HG03159 (cell line): ENCODE results near the gene ANP32A.

Experiments used
- ATAC-seq: cut with Tn5 transposase; IDR thresholded peaks from one replicate; pipeline ENCODE4 v1.9.1; 2021; ENCODE audit warnings: mild to moderate bottlenecking, moderate library complexity; ENCODE audit not compliant: unreplicated experiment

ANP32A gene

DNA sequence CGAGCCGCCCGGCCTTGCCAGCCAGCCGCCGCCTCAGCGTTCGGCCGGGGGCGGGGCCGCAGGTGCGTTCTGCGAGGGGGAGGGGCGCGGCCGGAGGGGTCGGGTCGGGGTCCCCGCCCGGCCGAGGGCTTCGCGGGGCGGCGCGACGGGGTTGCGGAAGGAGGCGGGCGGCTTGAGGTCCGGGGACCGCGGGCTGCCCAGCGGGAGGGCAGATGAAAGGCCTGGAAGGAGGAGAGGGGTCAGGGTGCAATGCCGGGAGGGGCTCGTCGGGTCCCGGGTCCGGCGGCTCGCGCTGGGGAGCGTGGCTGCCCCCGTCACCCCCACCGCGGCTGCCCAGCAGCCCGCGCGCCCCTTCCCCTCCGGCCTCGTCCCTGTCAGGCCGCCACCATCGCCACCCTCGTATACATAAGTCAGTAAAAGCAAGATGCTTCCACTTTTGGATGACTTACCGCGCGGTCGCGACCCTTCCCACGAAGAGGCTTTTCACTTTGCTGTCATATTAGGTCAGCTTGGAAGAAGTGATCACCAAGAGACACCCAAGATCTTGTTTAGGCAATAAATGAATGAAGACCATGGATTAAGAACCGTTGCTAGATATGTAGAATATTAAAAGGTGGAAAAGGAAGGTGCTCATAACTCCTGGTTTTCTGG is 620 bp upstream of the ANP32A start:
- no peak for ATAC-seq

DNA sequence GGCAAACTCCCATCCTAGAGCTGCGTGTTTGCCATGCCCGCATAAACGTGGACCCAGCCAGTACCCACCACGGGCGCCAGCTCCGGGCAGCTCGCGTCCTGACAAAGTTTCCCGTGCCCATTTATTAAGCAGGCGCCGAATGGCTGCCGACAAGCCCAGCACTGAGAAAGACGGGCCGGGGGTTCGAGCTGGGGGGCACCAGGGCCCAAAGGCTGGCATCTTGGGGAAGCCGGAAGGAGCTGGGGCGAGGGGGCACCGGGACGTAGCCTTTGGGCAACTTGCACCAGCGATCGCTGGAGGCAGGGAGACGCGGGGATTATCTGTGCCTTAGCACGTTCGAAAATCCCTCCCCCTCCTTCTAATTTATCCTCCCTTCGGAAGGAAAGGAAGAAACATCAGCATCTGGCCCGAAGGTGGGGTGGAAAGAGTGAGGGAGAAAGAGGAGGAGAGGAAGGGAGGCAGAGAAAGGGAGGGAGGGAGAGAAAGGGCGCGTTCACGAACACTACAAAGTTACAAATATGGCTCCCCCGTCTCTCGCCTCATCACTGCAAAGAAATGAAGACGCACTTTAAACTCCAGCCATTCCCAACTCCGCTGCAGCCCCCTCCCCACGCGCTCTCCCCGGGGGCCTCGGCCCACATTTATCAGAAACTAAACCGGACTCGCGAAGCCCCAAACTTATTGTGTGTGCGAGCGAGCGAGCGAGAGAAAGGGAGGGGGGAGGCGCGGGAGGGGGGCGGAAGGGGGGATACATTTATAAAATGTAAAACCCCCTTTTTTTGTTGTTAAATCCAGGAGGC is 1.0 kb downstream of the ANP32A start:
- no peak for ATAC-seq

DNA sequence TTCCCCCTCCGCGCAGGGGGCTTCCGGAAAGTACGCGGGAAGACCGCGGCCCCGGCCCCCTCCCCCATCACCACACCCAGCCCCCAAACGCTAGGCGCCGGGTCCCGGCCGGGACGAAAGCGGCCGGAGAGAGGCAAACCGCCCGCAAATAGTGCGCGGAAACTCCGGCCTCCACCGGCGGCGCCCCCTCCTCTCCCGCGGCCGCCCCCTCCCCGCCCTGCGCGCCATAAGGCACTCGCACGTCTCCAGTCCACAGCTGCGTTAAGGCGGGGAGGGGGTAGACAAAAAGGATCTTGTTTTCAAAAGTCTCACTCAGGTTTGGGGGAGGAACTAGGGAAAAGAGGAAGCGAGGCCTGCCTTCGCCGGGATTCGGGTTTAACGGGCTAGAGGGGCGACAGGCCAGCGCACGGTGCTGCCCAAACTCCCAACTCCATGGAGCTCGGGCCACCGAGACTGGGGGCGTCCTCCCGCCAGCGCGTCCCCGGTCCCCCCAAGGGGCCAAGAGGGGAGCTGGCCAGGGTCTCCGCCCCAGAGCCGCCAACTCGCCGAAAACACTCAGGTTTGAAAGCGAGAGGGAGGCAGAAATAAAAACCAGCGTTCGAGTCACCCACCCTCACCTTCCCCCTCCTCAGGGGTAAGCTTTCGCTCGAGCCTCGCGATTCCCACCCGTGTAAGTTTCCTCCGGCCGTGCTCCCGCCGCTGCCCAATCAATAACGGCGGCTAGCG is 1.8 kb downstream of the ANP32A start:
- no peak for ATAC-seq

DNA sequence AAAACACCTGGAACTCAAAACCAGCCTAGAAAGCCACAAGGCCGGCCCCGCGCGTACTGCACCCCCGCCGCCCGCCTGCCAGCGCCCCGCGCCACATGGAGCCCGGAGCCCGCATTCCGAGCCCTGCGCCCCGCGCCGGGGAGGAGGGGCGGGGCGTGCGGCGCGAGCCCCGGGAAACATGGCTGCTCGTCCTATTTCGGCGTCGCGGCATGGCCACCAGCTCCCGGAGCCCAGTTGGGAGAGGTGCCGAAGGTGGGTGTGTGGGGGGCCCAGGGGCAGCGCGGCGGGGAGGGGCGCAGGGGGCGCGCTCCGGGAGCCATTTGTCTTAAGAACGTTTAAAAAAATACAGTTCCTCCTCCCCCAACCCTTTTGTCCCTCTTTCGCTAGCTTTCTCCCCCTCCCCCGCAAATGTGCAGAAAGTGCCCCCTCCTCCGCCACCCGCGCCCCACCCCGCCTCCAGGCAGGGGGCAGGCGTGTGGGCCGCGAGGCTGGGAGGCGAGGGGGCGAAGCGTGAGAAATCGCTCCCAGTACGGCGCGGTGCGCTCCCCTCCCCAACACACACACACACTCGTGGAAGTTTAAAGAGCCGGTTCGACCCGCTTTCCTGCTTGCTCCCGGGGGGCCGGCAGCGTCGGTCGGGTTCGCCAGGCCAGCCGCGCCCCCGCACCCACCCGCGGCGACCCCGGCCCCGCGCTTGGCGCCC is 2.5 kb downstream of the ANP32A start:
- peak; percentile 21 for ATAC-seq

DNA sequence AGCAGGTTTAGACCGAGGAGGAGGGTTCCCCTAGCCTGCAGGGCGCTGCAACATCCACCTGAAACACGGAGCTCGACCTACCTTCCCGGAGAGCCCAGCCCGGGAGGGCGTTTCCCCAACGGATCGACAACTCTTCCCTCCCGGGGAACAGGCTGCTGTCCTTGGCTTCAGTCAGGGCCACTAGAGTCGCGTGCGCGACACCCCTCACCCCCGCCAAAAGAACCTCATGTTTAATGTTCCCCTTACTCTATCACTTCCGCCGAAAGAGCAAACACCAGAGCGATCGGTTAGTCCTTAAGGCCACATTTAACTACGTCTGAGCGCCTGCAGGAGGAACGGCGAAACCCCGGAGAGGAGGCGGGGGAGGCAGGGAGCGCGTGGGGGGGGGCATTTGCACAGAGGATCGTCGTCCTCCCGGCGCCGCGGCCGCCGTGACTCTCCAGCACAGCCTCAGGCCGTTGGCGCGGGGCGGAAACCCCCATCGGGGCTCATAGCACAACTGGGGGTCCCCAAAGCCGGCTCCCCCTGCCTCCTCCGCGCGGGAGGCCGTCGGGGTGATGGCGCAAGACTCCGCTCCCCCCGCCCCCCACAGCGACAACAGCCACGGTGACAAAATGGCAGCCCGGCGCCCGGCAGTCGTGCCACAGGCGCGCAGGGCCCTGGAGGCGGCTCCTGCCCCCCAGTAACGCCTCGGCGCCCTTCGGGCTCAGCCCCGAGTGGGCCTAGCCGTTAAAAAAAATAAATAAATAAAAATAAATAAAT is 3.2 kb downstream of the ANP32A start:
- peak; percentile 27 for ATAC-seq

DNA sequence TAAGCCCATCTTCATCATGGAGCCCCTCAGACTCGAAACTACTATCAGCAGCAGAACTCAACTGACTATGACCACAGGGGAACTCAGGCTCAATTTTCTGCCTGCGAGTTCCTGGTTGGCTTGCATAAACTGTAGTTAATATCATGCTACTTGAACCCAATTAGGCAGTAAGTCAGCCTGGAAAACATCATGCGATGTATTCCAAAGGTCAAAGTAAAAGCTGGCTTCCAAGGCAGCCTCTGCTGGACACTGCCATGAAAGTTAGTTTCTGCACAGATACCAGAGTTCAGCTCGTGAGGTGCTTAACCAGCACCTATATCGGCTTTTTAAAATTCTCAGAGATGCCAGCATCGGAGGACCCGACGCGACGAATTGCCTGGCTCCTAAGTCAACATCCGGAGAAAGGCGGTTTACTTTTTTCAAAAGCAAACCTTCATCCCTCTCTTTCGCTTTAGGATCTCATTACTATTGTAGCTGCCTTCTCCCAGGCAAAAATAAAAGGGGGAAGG is 3.8 kb downstream of the ANP32A start:
- no peak for ATAC-seq

DNA sequence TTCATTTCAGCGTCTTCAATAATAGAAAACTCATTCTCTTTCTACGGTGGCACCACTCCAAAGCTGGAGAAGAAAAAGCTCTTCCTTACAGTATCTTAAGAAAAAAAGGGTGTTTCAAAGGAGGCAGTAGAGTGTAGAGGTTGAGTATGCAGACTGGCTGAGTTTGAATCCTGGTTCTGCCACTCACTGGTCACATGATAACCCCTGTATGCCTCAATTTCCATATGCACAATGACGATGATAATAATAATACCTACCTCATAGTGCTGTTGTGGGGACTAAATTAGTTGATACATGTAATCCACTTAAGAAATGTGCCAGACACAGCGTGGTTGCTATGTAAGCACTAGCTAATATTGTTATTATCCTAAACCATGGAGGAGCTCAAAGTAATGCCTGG is 4.5 kb downstream of the ANP32A start:
- no peak for ATAC-seq

DNA sequence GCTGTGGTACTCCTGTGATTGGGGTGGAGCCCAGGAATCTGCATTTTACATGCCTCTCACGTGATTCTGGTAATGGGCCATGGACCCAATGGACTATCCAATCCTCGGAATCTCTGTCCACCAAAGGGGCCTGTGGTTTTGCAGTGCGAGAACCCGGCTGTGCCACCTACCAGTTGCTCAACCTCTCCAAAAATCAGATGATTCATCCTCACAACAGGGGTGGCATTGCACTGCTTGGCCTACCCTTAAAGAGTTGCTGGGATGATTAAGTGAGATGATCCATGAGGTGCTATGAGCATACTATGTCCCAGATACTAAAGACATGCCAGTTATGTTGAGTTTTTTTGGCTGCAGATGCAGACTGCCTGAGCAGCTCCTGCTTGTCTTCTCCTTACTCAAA is 5.1 kb downstream of the ANP32A start:
- ATAC-seq, result no peak

DNA sequence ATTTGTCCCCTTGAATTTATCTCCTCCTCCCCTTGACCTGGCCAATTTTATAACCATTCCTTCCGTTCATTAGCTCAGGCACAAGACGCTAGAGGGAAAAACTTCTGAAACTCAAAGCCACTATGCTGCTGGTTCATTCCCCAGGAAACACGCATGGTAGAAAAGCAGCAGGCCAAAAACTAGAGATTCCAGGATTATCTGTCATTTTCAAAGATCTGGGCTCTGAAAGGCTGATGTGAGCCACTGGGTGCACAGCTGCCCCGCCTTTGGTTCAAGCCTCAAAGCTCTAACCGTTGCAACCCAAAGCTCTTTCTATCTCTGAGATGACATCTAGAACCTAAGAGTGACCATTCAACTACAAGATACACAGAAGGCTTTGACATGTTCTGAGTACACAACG is 6.1 kb downstream of the ANP32A start:
- no peak for ATAC-seq

DNA sequence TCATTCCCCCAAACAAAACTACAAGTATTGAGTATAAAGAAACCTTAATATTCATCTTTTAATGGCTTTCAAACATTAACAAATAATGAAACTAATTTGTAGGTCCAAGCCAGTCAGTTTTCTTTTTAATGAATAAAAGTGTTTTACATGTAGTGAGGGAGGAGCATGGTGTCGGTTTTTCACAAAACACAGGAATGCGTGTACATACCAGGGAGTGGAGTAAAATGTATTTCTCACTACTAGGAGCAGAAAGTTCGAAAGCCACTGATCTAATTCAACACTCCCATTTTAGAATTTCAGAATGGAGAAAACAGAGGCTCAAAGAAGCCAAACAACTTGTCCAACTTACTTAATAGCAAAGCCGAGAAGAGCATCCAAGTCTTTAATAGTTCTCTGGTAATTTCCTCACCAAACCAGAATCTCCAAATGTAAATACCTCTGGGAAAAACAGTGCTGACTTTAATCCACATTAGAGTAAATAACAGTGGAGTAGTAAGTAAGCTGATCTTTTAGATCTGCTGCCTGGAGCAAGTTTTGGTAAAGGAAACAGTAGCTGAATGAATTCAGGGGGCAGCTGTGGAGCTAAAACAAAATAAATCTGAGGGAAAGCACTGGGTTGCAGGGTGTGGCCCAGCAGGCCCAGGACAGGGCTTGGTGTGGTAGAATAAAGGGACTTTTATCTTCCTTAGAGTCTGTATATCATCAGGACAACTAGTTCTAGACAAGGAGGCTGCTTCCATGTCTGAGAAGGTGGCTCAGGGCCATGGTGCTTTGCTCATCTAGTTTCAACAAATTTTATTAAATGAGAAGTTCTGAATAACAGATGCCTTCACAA is 7.9 kb downstream of the ANP32A start:
- ATAC-seq, result no peak

DNA sequence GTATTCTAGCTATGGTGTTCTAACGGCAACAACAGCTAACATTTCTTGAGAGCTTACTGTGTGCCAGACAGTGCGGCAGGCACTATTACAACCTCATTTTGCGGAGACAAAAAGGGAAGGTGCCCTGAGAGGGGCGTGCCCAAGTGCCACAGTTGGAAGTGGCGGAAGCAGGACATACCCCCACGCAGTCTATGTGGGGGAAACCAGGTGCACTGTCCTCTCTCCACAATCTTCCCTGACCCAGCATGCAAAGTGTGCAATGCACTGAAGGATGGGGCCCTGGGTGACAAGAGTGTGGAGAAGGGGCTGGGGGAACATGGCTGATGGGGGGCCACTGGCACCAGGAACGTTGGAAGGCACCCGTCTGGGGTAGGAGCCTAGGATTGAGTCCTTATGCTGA is 8.6 kb downstream of the ANP32A start:
- no peak for ATAC-seq

DNA sequence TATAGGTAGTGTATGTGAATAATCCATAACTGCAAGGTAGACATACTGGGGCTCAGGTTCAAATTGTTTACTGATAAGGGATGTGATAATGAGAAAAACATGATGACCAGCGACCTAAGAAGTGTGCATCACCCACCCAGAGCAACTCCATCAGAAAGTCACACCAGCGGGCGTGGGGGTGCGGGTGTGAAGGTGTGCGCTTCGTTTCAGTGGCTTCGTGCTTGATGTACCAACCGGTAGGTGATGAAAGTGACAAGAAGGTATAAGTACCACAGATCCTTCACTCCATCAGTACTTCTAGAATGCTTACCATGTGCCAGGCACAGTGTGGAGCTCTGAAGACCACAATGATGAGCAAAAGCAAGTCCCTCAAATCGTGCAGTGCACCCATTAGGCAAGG is 11.2 kb downstream of the ANP32A start:
- ATAC-seq, result no peak

DNA sequence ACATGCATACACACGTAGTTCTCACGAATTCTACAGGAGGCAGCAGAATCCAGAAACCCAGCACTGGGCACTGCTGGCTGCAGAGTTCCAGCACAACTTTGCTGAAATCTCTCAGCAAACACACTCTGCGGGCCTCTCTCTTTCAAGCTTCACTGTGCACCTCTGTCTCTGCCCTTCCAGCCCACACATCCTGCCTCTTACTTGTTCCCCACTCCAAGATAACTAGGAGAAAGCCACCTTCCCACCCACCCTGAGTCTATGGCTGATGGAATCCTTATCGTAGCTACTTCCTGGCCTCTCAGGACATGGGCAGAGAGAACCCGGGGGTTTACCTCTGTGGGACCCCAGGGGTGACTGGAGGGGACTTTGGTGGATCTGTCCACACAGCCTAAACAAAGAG is 11.9 kb downstream of the ANP32A start:
- ATAC-seq, result no peak

DNA sequence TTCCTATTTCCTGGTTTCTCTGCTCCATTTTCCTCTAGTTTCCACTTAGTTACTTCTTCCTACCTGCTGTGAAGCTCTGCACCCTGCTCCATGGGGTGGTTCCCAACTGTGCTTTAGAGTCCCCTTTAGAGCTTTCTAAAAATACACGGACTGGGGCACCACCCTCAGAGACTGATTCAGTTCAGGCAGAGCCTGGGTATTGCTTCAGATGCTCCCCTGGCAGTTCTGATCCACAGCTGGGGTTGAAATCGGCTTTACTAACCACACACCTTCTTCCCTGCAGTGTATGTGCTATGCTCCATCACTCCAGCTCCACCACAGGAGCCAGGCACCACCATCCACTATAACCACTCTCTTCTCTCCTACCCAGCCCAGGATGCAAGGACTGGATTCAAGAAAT is 12.6 kb downstream of the ANP32A start:
- no peak for ATAC-seq

DNA sequence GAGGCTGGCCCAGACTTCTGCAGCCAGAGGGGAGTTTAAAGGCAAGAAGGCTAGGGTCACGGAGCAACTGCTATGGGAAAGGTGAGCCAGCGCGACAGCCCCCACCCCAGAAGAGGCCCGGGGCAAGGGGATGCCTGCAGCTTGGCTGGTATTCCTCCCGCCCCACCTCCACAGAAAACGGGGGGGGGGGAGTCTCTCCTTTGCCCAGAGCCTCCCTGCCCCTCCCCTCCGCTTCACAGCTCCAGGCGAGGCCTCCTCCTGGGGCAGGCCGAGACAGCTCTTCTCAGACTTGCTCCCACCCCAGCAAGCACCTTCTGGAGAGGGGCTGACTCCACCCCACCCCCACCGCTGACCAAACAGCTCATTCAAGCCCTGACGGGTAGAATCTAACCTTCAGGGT is 13.4 kb downstream of the ANP32A start:
- ATAC-seq, result no peak

DNA sequence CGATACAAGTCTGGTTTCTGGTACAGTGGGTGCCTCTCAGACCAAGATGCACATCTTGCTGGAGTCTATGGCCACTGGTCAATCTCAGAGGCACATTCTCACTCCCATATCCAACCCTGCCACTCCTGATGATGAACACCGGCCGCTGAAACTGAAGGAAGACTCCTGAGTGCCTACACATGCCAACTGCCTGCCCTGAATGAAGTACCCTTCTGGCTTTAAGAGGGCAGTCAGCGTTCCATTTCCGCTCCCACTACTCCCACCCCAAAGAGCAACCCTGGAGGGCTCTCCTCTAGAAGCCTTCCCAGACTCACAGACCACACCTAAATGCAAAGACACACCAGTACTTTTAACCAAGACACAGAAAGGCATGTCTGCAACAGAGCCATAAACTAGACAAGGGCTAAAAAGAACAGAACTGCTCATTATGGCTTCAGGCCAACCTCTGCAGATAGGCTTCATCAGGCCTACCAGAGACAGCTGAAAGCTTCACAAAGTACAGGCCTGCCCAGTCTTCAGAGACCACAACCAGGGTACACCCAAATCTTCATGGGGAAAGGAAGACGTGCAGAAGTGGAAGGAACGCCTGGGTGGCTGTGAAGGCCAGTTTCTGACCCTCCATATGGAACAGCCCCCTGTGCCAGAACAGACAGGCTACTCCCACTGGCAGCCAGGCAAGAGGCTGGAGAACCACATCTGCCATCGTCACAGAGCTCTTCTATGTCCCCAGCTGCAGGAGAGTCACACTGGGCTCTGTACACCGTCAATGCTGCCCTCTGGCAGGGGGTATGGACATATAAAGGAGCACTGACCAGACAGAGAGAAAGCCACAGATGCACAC is 14.3 kb downstream of the ANP32A start:
- no peak for ATAC-seq

DNA sequence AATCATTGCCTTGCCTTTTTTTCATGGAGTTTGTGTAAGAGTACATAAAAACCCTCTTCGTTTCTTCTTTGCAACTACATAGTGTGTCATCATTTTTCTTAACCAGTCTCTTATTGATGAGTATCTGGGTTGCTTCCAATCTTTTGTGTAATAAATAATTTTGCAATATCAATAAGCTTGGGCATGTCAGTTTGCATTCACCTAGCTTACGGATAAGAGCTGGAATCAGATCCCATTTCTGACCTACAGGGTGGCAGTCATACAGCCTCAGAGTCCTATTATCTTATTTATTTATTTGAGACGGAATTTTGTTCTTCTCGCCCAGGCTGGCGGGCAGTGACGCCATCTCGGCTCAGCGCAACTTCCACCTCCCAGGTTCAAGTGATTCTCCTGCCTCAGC is 18.3 kb downstream of the ANP32A start:
- ATAC-seq, result no peak

DNA sequence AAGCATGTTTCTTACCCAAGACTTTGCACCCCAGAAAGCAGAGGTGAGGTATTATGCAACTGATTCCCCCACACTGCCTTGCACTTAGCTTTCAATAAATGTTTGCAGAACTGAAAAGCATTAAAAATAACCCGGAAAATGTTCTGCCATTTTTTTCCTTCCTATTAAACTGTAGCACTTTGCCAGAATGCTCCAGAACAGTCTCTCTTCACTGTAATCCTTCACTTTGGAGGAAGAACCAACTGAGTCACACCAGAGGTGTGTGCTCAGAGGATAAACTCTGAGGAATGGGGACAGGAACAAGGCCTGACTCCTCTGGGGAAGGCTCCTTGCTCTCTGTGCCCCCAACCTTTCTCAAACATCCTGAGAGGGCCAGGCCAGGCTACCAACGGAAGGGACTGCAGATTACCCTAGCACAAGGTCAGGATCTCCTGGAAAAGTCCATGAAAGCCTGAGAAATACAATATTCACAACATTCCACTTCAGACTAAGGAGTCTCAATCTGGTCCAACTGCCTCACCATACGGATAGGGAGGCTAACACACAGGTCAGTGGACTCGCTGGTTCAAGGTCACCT is 19.0 kb downstream of the ANP32A start:
- no peak for ATAC-seq
